ENCODE results near the gene RNF208. TPM values are rescaled to one million over a fixed set of nuclear protein-coding genes. Genes with fewer than 3 reads are reported as not detected.

The RNF208 gene
- total and polyA plus RNA-seq, 2 donors (not counting 1 experiment from before 2014, with no cell fraction given): 0.14 to 0.33 TPM

DNA sequence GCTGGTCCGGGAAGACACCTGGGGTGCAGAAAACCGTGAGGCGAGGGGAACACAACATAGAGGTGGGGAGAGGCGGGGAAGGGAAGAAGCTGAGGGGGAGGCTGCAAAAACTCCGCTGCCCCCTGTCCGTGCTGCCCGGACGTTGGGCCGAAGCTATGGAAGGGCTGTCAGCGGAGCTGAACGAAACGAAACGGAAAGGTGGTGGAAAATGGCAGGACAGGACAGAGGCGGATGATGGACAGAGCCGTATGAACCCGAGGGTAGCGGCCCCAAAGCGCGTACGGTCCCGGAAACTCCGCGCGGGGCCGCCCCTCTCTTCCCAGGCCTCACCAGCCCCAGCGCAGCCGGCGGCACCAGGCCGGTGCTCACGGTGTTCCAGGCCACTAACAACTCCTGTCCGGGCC is 34.0 kb downstream of the RNF208 start:
- no peak for TF ChIP-seq EZH2 (IDR thresholded peaks at IDR 0.05; ENCODE audit: low read length, missing control alignments)
- no peak for TF ChIP-seq CTCF (conservative IDR thresholded peaks at IDR 0.05 in 1 of 2, IDR thresholded peaks at IDR 0.05 in 1 of 2; ENCODE audit: low read depth in 1 of 2, low read length in 2 of 2)
- Histone ChIP-seq H4K20me1 (ENCODE audit: control insufficient read depth, extremely low read depth, insufficient read depth, low read length) (no peaks in the 10 kb centered on the region), H2AFZ (ENCODE audit: low read length) (peak overlapping the region; percentile 55), H3K9me3 (ENCODE audit: control insufficient read depth, insufficient read depth, low read depth, low read length) (no peaks in the 10 kb centered on the region), H3K4me3 (replicated peaks in 1 of 4; ENCODE audit: control extremely low read depth in 1 of 4, insufficient read depth in 1 of 4, low read depth in 3 of 4, low read length in 4 of 4) (peak overlapping the region; percentile 77 to 97 (median 96)), H3K27me3 (ENCODE audit: control insufficient read depth, insufficient read depth, low read length) (no peaks in the 10 kb centered on the region), H3K36me3 (ENCODE audit: control insufficient read depth, insufficient read depth, low read length) (peaks cover 31% of the 10 kb centered on the region), H3K9ac (ENCODE audit: insufficient read depth, low read length) (peak overlapping the region; percentile 93), H3K79me2 (ENCODE audit: control insufficient read depth, insufficient read depth, low read length) (peaks cover 36% of the 10 kb centered on the region), H3K4me1 (ENCODE audit: control insufficient read depth, extremely low read depth, insufficient read depth, low read length) (peaks cover 19% of the 10 kb centered on the region), H3K4me2 (ENCODE audit: extremely low read depth, insufficient read depth, low read length) (peak overlapping the region; percentile 81), H3K27ac (ENCODE audit: insufficient read depth, low read length) (peak overlapping the region; percentile 92)
- DNase-seq (ENCODE audit: low read depth in 2 of 2): no peak

DNA sequence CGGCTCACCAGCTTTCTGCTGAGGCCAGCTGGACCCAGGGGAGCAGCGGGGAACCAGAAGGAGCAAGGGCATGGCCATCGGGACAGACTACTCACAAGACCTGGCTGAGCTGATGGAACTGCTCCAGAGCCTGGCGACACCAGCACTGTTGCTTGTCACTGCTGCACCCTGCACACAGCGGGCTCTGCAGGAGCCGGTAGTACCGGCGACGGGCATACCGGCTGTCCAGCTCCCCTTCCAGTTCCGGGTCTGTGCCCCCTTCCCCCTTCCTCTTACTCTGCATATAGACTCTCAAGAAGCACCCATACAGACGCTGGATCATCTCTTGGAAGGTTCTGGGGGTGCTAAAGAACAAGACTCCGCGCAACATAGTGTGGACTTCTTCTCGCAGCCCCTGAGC is 34.7 kb downstream of the RNF208 start:
- peaks cover 36% of the 10 kb centered on the region for H3K36me3 ChIP-seq (ENCODE audit: control insufficient read depth, insufficient read depth, low read length)
- H3K9ac ChIP-seq (ENCODE audit: insufficient read depth, low read length): no peak overlapping the region
- no peaks in the 10 kb centered on the region for H4K20me1 ChIP-seq (ENCODE audit: control insufficient read depth, extremely low read depth, insufficient read depth, low read length)
- DNase-seq (ENCODE audit: low read depth in 2 of 2): no peak
- no peak overlapping the region for H2AFZ ChIP-seq (ENCODE audit: low read length)
- no peaks in the 10 kb centered on the region for H3K9me3 ChIP-seq (ENCODE audit: control insufficient read depth, insufficient read depth, low read depth, low read length)
- H3K4me3 ChIP-seq (replicated peaks in 1 of 4; ENCODE audit: control extremely low read depth in 1 of 4, insufficient read depth in 1 of 4, low read depth in 3 of 4, low read length in 4 of 4): peak overlapping the region; percentile 77 to 97 (median 96)
- peaks cover 36% of the 10 kb centered on the region for H3K79me2 ChIP-seq (ENCODE audit: control insufficient read depth, insufficient read depth, low read length)
- H3K4me2 ChIP-seq (ENCODE audit: extremely low read depth, insufficient read depth, low read length): peak overlapping the region; percentile 81
- H3K4me1 ChIP-seq (ENCODE audit: control insufficient read depth, extremely low read depth, insufficient read depth, low read length): peaks cover 19% of the 10 kb centered on the region
- no peaks in the 10 kb centered on the region for H3K27me3 ChIP-seq (ENCODE audit: control insufficient read depth, insufficient read depth, low read length)
- no peak overlapping the region for H3K27ac ChIP-seq (ENCODE audit: insufficient read depth, low read length)
- TF ChIP-seq CTCF (conservative IDR thresholded peaks at IDR 0.05 in 1 of 2, IDR thresholded peaks at IDR 0.05 in 1 of 2; ENCODE audit: low read depth in 1 of 2, low read length in 2 of 2) (no peak), EZH2 (IDR thresholded peaks at IDR 0.05; ENCODE audit: low read length, missing control alignments) (no peak)

GRCh38 chr9:137186385-137186784 is 35.7 kb downstream of the RNF208 start:
- Histone ChIP-seq H2AFZ (ENCODE audit: low read length) (no peak overlapping the region), H3K36me3 (ENCODE audit: control insufficient read depth, insufficient read depth, low read length) (peaks cover 34% of the 10 kb centered on the region), H3K9ac (ENCODE audit: insufficient read depth, low read length) (no peak overlapping the region), H3K4me1 (ENCODE audit: control insufficient read depth, extremely low read depth, insufficient read depth, low read length) (peaks cover 19% of the 10 kb centered on the region), H3K9me3 (ENCODE audit: control insufficient read depth, insufficient read depth, low read depth, low read length) (no peaks in the 10 kb centered on the region), H3K27me3 (ENCODE audit: control insufficient read depth, insufficient read depth, low read length) (no peaks in the 10 kb centered on the region), H3K4me2 (ENCODE audit: extremely low read depth, insufficient read depth, low read length) (no peak overlapping the region), H3K4me3 (replicated peaks in 1 of 4; ENCODE audit: control extremely low read depth in 1 of 4, insufficient read depth in 1 of 4, low read depth in 3 of 4, low read length in 4 of 4) (peak overlapping the region in 1 of 4 experiments; percentile 97), H3K79me2 (ENCODE audit: control insufficient read depth, insufficient read depth, low read length) (peaks cover 36% of the 10 kb centered on the region), H3K27ac (ENCODE audit: insufficient read depth, low read length) (no peak overlapping the region), H4K20me1 (ENCODE audit: control insufficient read depth, extremely low read depth, insufficient read depth, low read length) (no peaks in the 10 kb centered on the region)
- no peak for DNase-seq (ENCODE audit: low read depth in 2 of 2)
- no peak for TF ChIP-seq CTCF (conservative IDR thresholded peaks at IDR 0.05 in 1 of 2, IDR thresholded peaks at IDR 0.05 in 1 of 2; ENCODE audit: low read depth in 1 of 2, low read length in 2 of 2)
- no peak for TF ChIP-seq EZH2 (IDR thresholded peaks at IDR 0.05; ENCODE audit: low read length, missing control alignments)

All from fibroblast of lung (primary cell).